B cell (primary cell): Measurements from ENCODE around the gene PRKAG2. TPM values are rescaled to one million over a fixed set of nuclear protein-coding genes. Genes with fewer than 3 reads are reported as not detected.

Experiments used
- ATAC-seq: fragments of 200-7000 bp; cut with Tn5 transposase; one replicate; pipeline ENCODE4 v1.10.0; 2021; ENCODE audit warnings: low read depth, mild to moderate bottlenecking, moderate number of reproducible peaks, moderate library complexity
- CTCF ChIA-PET: fragments of 350-600 bp; sonication (Branson Sonifier 250); formaldehyde crosslinking; loops from one replicate; lab custom pipeline; 2021; ENCODE audit warnings: antibody characterized with exemption, inconsistent platforms; lab: Charles Lee
- POLR2A ChIA-PET: fragments of 350-600 bp; sonication (Branson Sonifier 250); formaldehyde crosslinking; loops from one replicate; lab custom pipeline; 2021; ENCODE audit warnings: antibody characterized with exemption; lab: Charles Lee
- DNase-seq: peaks from one replicate; pipeline ENCODE4 v3.0.0; 2013
- H2AFZ ChIP-seq: 2 replicates; pipeline ENCODE4 v1.6.1; 2012; ENCODE audit warnings: mild to moderate bottlenecking, low read depth, low read length; ENCODE audit not compliant: insufficient read depth, poor library complexity, severe bottlenecking
- H3K27ac ChIP-seq, 2 donors: 1 replicate in 1 of 2; 2 replicates in 1 of 2; pipeline ENCODE4 v1.5.1; 2012 to 2013; ENCODE audit warnings: low read length in 2 of 2, mild to moderate bottlenecking in 2 of 2, moderate library complexity in 1 of 2
- H3K27me3 ChIP-seq, 4 experiments: fragments of 200-600 bp in 1 of 4; sonication (generic) in 1 of 4; replicated peaks in 1 of 4; 1 replicate in 2 of 4; 2 replicates in 2 of 4; pipeline versions ENCODE4 v1.6.1 to v1.7.0; 2013 to 2016; ENCODE audit warnings: low read length in 3 of 4, mild to moderate bottlenecking in 2 of 4, mixed read lengths in 1 of 4, moderate library complexity in 1 of 4; ENCODE audit not compliant: insufficient read depth in 4 of 4, control insufficient read depth in 3 of 4; ENCODE audit errors: control extremely low read depth in 1 of 4
- H3K36me3 ChIP-seq, 2 experiments: replicated peaks in 1 of 2; 1 replicate in 1 of 2; 2 replicates in 1 of 2; pipeline versions ENCODE4 v1.6.1 to v1.7.1; 2013; ENCODE audit warnings: low read length in 1 of 2; ENCODE audit not compliant: insufficient read depth in 2 of 2, control insufficient read depth in 1 of 2; ENCODE audit errors: control extremely low read depth in 1 of 2, extremely low read depth in 1 of 2
- H3K4me1 ChIP-seq, 2 donors: fragments of 200-600 bp in 1 of 2; sonication (generic) in 1 of 2; 1 replicate in 1 of 2; 2 replicates in 1 of 2; pipeline versions ENCODE4 v1.5.1 to v1.6.1; 2013 to 2017; ENCODE audit warnings: low read length in 2 of 2; ENCODE audit not compliant: control insufficient read depth in 2 of 2, insufficient read depth in 2 of 2
- H3K4me2 ChIP-seq: replicated peaks from 2 replicates; pipeline ENCODE3; 2012; ENCODE audit warnings: mild to moderate bottlenecking, low read depth, low read length; ENCODE audit not compliant: poor library complexity, severe bottlenecking
- H3K4me3 ChIP-seq, 5 experiments: fragments of 200-600 bp in 1 of 5; sonication (generic) in 1 of 5; 1 replicate in 3 of 5; 2 replicates in 2 of 5; pipeline versions ENCODE4 v1.5.1 to v1.7.0; 2011 to 2016; ENCODE audit warnings: low read length in 4 of 5, mild to moderate bottlenecking in 4 of 5, low read depth in 2 of 5, control low read depth in 1 of 5, moderate library complexity in 1 of 5; ENCODE audit not compliant: insufficient read depth in 1 of 5; ENCODE audit errors: control extremely low read depth in 1 of 5, extremely low read depth in 1 of 5
- H3K79me2 ChIP-seq: fragments of 200-600 bp; sonication (generic); one replicate; pipeline ENCODE4 v1.6.0; 2016; ENCODE audit warnings: low read length; ENCODE audit not compliant: control insufficient read depth, insufficient read depth
- H3K9ac ChIP-seq: fragments of 200-600 bp; sonication (generic); 2 replicates; pipeline ENCODE4 v1.6.1; 2017; ENCODE audit warnings: mild to moderate bottlenecking, low read length, moderate library complexity
- H3K9me3 ChIP-seq, 3 donors: one replicate each; pipeline versions ENCODE4 v1.6.1 to v1.7.1; 2013; ENCODE audit warnings: low read length in 2 of 3; ENCODE audit not compliant: control insufficient read depth in 2 of 3, insufficient read depth in 1 of 3; ENCODE audit errors: control extremely low read depth in 1 of 3
- H4K20me1 ChIP-seq: 2 replicates; pipeline ENCODE4 v1.6.0; 2012; ENCODE audit warnings: mild to moderate bottlenecking, low read length; ENCODE audit not compliant: insufficient read depth, control insufficient read depth, poor library complexity, severe bottlenecking
- H3K27ac Mint-ChIP-seq: one replicate; pipeline ENCODE4 v1.8.0; 2021; ENCODE audit warnings: mixed read lengths
- H3K27me3 Mint-ChIP-seq: one replicate; pipeline ENCODE4 v1.8.0; 2021; ENCODE audit warnings: mixed read lengths
- H3K4me1 Mint-ChIP-seq: one replicate; pipeline ENCODE4 v1.8.0; 2021; ENCODE audit warnings: mixed read lengths
- H3K4me3 Mint-ChIP-seq: one replicate; pipeline ENCODE4 v1.8.0; 2021; ENCODE audit warnings: mixed read lengths
- H3K9me3 Mint-ChIP-seq: one replicate; pipeline ENCODE4 v1.8.0; 2022; ENCODE audit warnings: mixed read lengths; ENCODE audit not compliant: insufficient read depth
- CTCF ChIP-seq: fragments of 200-600 bp; IDR thresholded peaks from one replicate; pipeline ENCODE4 v1.8.0; 2022; ENCODE audit warnings: antibody characterized with exemption, mild to moderate bottlenecking
- EZH2 ChIP-seq: IDR thresholded peaks from 2 replicates; pipeline ENCODE4 v1.6.1; 2012; ENCODE audit warnings: borderline replicate concordance, low read depth, mild to moderate bottlenecking, moderate library complexity, low read length; ENCODE audit not compliant: insufficient read depth, poor library complexity, severe bottlenecking
- WGBS: methylation state at CpG from one replicate; pipeline ENCODE4 v1.1.5; 2013; ENCODE audit warnings: missing lambda C conversion rate; ENCODE audit not compliant: insufficient coverage; 5-methylcytosine and 5-hydroxymethylcytosine counted together
- intact Hi-C: fragments of 100-400 bp; cut with micrococcal nuclease; formaldehyde crosslinking; loops from one replicate; pipeline ENCODE4 v1.10.0; 2022
- polyA plus RNA-seq: library from polyadenylated mRNA; depleted of rRNA; stranded (reverse); fragments of >200 nt; gene quantifications from 2 replicates; pipeline ENCODE4 v1.2.3, GENCODE V29; 2012
- total RNA-seq, 2 donors: library from RNA; stranded (reverse); fragments of 120-200 nt in 1 of 2; gene quantifications; 1 replicate in 1 of 2; 2 replicates in 1 of 2; pipeline versions ENCODE4 v1.2.3 to v1.2.4, GENCODE V29; 2013 to 2022

PRKAG2 gene
- total and polyA plus RNA-seq, 2 donors (not counting 1 experiment from before 2014, with no cell fraction given): 22.1 to 56.3 TPM

GRCh38 chr7:151682831-151683614, 193.9 kb downstream of the PRKAG2 start:
- ATAC-seq: no peak
- 80% methylated on average over 13 of the region's 14 CpGs for whole genome bisulfite sequencing
- Histone ChIP-seq H4K20me1 (no peaks in the 10 kb centered on the region), H3K27ac (no peak overlapping the region), H3K4me1 (no peaks in the 10 kb centered on the region), H3K9ac (no peak overlapping the region), H3K4me2 (no peak overlapping the region), H3K36me3 (peaks cover 0 to 3% of the 10 kb centered on the region in 2 experiments), H3K9me3 (no peaks in the 10 kb centered on the region), H3K79me2 (no peaks in the 10 kb centered on the region), H3K27me3 (no peaks in the 10 kb centered on the region), H3K4me3 (no peak overlapping the region), H2AFZ (no peak overlapping the region)
- no peaks in the 10 kb centered on the region for H3K9me3 Mint-ChIP-seq
- H3K27ac Mint-ChIP-seq: no peak overlapping the region
- intact Hi-C loops: no loop called here
- no peaks in the 10 kb centered on the region for H3K27me3 Mint-ChIP-seq
- ChIA-PET POLR2A (no interaction called here), CTCF (no interaction called here)
- H3K4me1 Mint-ChIP-seq: peaks cover 10% of the 10 kb centered on the region
- no peak for TF ChIP-seq EZH2
- DNase-seq: no peak
- no peak overlapping the region for H3K4me3 Mint-ChIP-seq

DNA sequence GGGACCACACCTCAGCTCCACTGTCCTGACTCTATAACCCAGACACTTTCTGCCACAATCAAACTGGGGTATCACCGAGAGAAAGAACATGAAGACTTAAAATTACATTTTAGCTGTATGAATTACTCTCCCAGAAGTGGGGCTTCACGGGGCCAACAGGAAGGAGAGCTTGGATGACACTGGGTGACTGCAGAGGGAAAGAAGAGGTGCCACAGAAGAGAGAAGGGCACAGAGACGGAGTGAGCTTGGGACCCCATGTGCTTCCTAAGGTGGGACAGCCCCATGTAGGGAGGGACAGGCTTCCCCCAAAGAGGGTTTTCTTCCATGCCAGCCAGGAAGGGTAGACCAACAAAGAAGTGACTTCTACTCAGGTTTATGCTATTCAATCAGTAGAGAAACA, 195.2 kb downstream of the PRKAG2 start:
- Histone ChIP-seq H3K27me3 (no peaks in the 10 kb centered on the region), H3K4me2 (no peak overlapping the region), H3K9me3 (no peaks in the 10 kb centered on the region), H3K27ac (no peak overlapping the region), H3K4me1 (peaks cover 0 to 4% of the 10 kb centered on the region in 2 donors), H4K20me1 (no peaks in the 10 kb centered on the region), H3K4me3 (no peak overlapping the region), H3K9ac (no peak overlapping the region), H2AFZ (no peak overlapping the region), H3K79me2 (no peaks in the 10 kb centered on the region), H3K36me3 (no peaks in the 10 kb centered on the region)
- ChIA-PET POLR2A (no interaction called here), CTCF (no interaction called here)
- no peak overlapping the region for H3K4me3 Mint-ChIP-seq
- TF ChIP-seq CTCF (no peak), EZH2 (no peak)
- H3K27me3 Mint-ChIP-seq: no peaks in the 10 kb centered on the region
- no peak overlapping the region for H3K27ac Mint-ChIP-seq
- DNase-seq (no peak), ATAC-seq (no peak)
- 80% methylated on average over 2 of the region's 3 CpGs for WGBS
- intact Hi-C loops: no loop called here
- H3K9me3 Mint-ChIP-seq: no peaks in the 10 kb centered on the region
- peaks cover 15% of the 10 kb centered on the region for H3K4me1 Mint-ChIP-seq
